Stimulated activated CD8-positive, alpha-beta memory T cell treated with anti-CD3 and anti-CD28 coated beads, Interleukin-7, amount 100 ng/mL, for 48 hours (primary cell): ENCODE data around the gene CIB4.

Experiments used
- DNase-seq, 2 donors: peaks; one replicate each; pipeline ENCODE4 v3.0.0-alpha.2; 2020; ENCODE audit warnings: low read depth in 1 of 2; ENCODE audit errors: extremely low read depth in 1 of 2

CIB4 gene

DNA sequence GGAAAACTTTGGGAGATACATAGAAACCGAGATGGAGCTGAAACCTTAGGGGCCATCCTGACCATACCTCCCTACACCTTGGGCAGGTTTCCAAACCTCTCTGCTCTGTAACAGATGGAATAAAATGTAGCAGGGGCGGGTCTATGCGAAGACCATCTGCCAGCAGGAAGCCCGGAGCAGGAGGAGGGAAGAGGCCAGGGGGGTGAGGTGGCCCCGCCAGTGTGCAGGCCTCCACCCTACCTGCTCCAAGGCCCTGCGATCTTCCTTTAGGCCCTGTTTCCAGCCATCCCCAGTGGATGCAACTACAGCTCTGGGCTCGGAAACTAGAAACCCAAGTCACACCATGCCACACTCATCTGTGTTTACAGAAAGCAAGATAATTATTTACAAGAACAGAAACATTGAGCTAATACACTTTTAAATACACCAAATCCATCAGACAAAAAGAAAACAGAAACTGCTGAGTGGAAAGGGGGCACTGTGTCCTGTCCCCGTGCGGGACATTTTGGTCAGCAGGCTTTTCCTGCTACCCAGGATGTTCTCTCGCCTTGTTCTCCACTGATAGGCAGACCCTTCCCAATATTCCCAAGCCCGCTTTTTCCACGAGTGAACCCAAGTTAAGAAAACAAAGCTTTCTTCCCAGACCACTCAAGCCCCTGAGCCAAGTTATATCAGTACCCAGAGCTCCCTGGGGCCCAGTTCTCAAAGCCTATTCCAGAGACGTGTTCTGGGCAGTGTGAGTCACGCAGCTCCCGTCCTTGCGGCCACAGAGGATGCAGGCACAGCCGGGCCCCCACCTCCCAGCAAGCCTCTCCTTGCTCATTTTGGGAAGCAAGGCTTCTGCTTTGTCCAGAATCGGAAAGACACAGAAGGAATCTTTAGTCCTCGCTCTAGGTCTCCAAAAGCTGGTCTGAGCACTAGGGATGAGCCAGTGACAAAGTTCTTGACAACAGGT lies 17.3 kb downstream of the CIB4 start:
- DNase-seq, result no peak

GRCh38 chr2:26621469-26622199 lies 19.5 kb downstream of the CIB4 start:
- no peak for DNase-seq

- no peak for DNase-seq
These were observed 21.0 kb downstream of the CIB4 start for GRCh38 chr2:26620031-26620605.

GRCh38 chr2:26619521-26619951 lies 21.6 kb downstream of the CIB4 start:
- no peak for DNase-seq

DNA sequence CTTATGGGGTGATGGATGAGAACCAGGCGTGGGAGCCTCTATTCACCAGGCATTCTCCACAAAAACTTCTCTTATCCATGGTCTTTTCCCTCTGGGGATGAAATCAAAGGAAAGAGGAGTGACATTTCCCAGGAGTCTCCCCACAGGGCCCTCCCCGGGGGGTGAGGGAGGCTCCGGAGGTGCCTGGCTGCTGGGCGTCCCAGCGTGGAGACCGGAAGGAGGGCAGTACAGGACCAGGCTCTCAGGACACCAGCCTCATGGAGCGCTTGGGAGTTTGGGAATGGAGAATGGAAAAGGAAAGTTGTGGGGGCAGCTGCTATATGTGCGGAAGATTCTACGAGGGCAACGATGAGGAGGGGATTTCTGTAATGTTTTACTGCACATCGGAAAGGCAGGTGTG lies 22.1 kb downstream of the CIB4 start:
- DNase-seq, result no peak

GRCh38 chr2:26618611-26619010 lies 22.6 kb downstream of the CIB4 start:
- DNase-seq, result no peak

GRCh38 chr2:26617588-26618083 lies 23.5 kb downstream of the CIB4 start:
- DNase-seq, result no peak

DNA sequence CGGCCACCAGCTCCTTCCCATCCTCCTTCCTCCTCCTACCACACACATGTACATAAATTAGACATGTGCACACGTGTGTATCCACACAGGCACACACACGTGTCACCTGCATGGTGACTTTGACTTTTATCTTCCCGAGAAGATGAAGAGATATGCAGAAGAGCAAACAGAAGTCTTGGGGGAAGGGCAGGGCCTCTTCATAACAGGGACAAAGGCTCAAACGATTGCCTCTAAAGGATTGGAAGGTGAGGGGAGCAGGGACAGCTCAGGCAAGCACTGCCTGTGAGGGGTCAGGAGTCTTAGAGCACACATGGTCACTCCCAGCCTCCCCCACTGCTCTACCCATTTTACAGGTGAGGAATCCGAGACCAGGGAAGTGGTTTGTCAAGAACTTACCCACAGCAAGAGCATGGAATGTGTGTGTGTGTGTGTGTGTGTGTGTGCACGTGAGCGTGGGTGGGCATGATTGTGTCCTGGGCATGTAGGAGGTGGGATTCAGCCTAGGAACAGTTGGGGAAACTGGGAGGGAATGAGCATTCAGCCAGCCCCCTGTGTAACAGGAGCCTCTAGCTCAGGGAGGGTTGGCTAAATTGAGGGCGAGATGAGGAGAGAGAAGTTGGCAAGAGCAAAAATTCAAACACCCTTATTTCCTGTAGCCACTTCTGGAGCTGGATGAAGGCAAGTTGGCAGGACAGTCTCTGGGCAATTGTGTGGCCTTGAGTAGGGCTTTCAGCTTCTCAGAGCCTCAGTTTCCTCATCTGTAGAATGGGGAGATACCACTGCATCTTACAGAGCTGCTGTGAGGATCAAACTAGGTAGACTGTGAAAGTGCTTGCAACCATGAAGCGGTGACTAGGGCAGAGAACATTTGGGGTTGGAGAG lies 24.2 kb downstream of the CIB4 start:
- no peak for DNase-seq

DNA sequence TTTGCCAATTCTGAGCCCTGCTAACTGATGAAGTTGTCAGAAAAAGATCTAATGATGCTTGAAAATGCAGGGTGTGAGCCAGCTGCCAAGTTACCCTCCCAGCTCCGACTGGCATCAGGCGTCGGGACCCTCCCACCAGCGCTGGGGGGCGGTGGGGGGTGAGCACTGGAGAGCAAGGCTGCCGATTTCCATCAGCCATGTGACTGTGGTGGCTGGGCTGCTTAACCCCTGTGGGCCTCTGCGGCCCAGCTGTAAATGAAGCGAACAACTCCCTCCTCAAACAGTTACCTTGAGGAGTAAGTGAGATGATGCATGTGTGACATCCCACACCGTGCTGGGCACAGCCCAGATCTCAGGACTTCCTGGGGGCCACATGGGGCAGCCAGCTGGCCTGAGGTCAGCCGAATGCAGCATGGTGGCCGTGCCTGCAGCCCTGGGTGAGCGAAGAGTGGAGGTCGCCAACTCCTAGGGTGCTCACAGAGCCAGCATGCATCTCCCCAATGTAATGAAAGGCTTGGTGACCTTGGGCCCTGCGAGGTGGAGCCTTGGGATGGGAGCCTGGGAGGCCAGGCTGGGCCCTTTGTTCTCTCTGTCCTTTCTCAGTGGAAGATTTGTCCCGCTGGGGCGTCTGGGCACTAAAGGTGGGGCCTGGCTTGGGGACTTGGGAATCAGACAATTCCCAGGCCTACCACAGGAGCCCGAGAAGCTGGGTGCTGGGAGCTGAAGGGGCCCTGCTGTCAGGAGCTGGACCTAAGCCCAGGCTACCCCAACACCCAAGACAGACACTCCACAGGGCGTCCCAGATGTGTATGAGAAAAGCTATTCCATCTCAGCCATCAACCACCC lies 25.1 kb downstream of the CIB4 start:
- DNase-seq, result no peak

DNA sequence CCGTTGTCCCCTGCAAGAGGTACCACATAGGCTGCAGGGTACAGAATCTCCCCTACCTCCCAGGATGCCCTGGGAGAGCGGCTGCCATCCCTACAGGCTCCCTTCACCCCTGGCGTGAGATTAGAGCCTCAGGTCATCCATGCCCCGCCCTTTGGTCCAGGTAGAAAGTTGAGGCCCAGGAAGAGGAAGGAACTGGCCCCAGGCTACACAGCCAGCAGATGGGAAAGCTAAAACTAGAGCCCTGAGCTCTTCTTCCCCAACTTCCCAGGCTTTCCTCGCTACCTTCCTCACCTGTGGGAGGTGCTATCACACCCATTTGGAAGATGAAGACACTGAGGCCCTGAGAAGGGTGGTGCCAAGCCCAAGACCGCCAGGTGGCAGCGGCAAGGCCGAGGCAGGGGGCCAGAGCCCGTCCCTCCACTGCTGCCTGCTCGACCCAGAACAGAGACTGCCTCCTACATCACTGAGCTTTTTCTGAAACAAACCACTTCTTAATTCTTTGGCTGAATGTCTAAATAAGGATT lies 25.8 kb downstream of the CIB4 start:
- DNase-seq, result no peak

- no peak for DNase-seq
These were observed 26.7 kb downstream of the CIB4 start for GRCh38 chr2:26614216-26615138.

GRCh38 chr2:26613241-26614215 lies 27.6 kb downstream of the CIB4 start:
- no peak for DNase-seq

DNA sequence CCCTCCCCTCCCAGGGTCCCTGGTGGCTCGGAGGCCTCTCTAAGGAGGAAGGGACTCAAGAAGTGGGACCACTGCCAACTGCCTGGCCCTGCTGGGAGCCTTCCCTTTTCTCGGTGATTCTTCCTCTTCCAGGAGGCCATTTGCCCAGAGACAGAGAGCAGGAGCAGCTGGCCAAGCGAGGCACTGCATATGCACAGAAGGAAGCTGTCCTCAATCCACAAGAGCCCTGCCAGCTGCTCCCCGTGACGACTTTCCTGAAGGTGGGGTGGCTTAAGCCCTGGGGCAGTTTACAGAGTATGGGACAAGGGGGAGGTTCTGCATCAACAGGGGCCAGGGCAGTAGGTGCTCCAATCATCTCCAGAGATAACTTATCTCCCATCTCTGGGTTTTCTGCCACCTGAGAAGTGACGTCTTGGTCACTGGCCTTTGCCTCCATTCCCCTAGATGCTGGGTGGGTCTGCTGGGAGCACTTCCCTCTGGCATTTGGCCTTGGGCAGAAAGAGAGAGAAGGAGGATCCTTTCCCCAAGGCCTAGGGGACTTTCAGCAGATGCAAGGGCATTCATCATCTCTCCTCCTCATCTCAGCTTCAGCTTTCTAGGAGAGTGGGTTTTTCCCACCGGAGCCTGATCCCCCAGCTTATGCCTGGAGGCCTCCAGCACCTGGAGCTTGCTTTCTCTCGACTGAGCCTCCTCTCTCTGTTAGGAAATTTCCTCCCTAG lies 28.5 kb downstream of the CIB4 start:
- DNase-seq, result no peak

DNA sequence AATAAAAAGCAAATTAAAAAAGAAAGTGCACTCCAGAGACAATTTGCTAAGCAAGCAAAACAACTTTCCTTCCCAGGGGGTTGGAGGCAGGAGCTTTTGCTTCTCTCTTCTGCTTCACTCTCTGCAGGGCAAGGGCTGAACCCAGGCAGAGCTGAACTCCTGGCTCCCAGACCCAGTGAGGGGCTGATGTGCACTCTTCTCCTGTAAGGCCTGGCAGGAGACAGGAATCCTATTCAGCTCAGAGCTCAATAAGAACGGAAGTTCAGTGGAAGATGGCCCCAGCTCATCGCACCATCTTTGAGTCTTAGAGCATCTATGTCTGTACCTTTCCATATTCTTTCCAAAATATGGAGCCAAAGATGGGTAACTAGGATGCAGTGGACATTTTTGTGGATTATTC lies 29.1 kb downstream of the CIB4 start:
- no peak for DNase-seq

GRCh38 chr2:26610504-26611335 lies 30.4 kb downstream of the CIB4 start:
- no peak for DNase-seq

DNA sequence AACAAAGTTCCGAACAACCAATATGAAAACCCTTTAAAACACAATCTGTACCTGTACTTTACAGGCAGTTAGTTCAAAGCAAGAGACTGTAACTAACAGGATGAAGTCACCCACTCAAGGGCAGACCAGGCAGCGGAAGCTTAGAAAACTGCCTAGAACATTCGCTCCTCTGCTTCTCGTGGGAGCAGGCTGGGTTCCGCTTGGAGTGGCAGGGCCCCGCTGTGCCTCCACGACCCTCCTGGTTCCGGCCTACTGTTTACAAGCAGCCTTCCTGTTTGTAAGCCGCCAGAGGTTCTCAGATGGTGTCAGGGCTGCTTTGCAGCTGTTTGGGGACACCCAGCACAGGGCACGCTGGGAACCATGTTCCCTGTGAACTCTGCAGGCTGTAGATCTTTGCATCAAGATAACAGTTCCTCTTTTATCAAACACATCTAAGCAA lies 31.3 kb downstream of the CIB4 start:
- DNase-seq, result no peak
